Measurements from ENCODE around the gene SON.
A peak's percentile ranks its signal among the peaks of the same experiment; 100 is the strongest.
"Not testable (repeated sequence)": the region's sequence is repeated elsewhere in the genome, so short reads cannot be mapped to it uniquely, and the experiment has no call there.

The SON gene

DNA sequence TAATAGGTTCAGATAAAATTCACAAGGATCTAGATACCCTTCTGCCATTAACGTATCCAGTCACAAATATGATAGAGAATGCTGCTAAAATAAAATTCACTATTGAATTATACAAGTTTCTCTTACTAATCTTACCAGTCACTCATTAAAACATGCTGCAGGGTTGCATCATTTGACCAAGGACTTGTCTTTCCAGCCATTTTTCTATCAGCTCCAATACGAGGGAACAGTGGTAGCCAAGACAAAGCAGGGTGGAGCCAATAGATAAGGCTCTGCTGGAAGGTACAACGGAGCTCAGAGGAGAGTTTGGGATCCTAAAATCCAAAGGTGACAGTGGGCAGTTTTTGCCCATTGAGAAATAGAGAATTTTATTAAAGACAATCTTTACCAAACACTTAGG is 41.6 kb downstream of the SON start:
- DNase-seq = no peak

GRCh38 chr21:33586927-33587326 is 44.1 kb downstream of the SON start:
- no peak for DNase-seq

DNA sequence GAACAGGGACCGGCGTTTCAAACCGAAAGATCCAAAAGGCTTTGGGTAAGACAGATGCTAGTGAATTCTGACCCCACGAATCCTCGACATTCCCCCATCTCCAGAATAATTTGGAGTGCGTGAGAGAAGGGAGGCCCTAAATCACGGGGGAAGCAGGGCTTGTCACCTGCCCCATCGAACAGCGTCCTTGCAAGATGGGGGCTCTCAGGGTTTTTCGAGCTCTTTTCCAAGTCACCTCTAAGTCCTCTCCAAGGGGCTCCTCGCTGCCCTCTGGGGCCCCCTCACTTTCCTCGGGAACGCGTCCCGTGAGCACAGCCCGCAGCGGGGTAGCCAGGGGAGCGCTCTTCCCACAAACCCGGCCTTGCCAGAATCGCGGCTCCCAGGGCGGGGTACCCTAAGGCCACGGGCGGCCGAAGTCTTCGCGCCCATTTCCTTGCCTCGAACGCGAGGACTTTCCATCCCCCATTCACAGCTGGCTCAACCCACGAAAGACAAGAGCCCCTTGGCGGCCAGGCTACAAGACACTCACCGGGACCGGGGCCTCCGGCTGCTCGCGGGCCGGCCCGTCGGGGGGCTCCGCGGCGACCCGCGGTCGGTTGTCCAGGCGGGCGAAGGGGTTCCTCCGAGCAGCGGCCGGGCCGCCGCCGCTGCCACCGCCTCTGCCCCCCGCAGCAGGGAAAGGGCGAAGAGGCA is 45.1 kb downstream of the SON start:
- peak; percentile 4 to 6 for DNase-seq

- DNase-seq = peak; percentile 86 to 90
Measured at GRCh38 chr21:33588485-33589335, 45.9 kb downstream of the SON start, which contains the start of gene DONSON. Gene DONSON, minus strand, starts transcription at chr21:33588684. Its CDS starts 43 bp downstream, at chr21:33588641.

- DNase-seq = no peak
Measured at GRCh38 chr21:33598051-33598450, 55.2 kb downstream of the SON start.

GRCh38 chr21:33608559-33608958 is 65.7 kb downstream of the SON start:
- no peak for DNase-seq

DNA sequence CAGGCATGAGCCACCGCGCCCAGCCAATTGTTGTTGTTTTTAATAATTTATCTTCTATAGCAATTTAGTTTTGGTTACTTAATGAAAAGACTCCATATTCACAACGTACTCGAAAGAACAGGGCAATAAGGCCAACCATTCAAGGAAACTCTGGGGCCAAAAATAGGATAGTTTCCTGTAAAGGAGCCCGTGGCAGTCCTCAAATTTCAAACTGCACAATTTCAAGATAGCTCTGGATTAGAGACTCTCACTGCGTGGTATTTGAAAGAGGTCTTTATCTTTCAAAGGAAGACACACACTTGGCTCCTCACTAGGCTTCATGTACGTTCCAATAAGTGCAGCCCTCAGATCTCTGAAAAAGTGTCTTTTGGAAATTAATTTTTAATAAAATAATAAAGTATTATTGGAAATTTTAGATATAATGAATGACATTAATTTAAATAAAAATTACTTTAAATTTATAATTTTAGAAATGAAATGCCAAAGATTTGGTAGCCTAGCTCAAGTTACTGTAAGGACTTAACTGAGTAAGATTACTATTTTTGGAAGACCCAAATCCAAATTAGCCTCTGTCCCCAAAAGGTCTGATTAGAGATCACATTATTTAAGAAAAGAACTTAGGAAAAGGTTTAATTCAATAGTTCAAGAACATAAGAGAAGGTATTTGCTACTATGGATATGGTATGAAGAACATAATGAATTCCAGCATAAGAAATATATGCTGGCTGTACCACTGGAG is 68.3 kb downstream of the SON start:
- no peak for DNase-seq

DNA sequence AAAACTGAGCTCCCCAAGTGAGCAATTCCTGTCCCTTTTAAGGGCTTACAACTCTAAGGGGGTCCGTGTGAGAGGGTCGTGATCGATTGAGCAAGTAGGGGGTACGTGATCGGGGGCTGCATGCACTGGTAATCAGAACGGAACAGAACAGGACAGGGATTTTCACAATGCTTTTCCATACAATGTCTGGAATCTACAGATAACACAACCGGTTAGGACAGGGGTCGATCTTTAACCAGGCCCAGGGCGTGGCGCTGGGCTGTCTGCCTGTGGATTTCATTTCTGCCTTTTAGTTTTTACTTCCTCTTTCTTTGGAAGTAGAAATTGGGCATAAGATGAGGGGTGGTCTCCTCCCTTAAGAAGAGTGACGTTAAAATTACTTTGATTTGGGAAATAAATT is 74.7 kb downstream of the SON start:
- not testable (repeated sequence) for DNase-seq

DNA sequence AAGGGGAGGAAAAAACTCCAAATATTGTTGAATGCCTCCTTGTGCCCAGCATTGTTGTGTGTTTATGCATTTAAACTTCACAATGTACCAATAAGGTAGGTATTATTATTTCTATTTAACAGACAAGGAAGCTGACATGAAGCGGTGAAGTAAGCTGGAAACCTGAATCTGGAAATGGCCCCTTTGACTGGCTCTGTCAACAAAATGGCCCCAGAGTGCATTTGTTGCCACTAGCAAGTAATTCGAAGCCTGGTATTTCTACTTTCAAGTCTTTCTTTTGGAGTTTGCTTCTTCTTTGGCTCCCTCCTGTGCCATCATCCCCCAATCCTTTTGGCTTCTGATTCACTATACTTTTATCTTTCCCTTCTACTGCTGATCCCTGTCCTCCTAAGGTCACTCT is 75.6 kb downstream of the SON start:
- DNase-seq = no peak

- no peak for DNase-seq
Measured at GRCh38 chr21:33619726-33620125, 76.9 kb downstream of the SON start.

DNA sequence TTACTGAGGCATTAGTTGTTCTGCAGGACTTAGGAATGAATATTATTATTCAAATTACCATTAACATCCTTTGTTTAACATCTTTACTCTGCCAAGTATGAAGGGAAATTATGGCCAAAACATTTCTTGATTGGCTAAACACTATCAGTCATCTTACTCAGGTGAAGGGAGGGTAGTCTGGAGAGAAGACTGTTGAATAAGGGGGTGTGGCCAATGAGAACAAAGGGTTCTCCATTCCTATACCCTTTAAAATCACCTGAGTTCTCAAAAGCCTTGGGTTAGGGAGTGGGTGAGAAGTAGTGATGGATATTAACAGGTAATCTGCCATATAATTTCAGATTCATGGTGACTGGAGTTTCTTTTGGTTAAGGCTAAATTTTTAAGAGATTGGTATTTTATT is 79.4 kb downstream of the SON start:
- no peak for DNase-seq

GRCh38 chr21:33626151-33626550 is 83.3 kb downstream of the SON start:
- not testable (repeated sequence) for DNase-seq

Measured in stimulated activated CD4-positive, alpha-beta T cell treated with anti-CD3 and anti-CD28 coated beads, Interleukin-2, amount 100 ng/mL, for 48 hours (primary cell).